GM21447 (cell line): ENCODE results near the gene GATA6.
"Not testable (repeated sequence)": the region's sequence is repeated elsewhere in the genome, so short reads cannot be mapped to it uniquely, and the experiment has no call there.

Experiments used
- ATAC-seq: cut with Tn5 transposase; IDR thresholded peaks from one replicate; pipeline ENCODE4 v1.9.1; 2021; ENCODE audit not compliant: unreplicated experiment

GATA6 gene

GRCh38 chr18:22203536-22204213, 34.3 kb downstream of the GATA6 start:
- ATAC-seq = no peak

GRCh38 chr18:22204214-22204536, 34.8 kb downstream of the GATA6 start:
- ATAC-seq = no peak

- no peak for ATAC-seq
Observed at GRCh38 chr18:22204996-22205395, 35.6 kb downstream of the GATA6 start.

GRCh38 chr18:22207021-22207758, 37.8 kb downstream of the GATA6 start:
- no peak for ATAC-seq

GRCh38 chr18:22210311-22210754, 40.9 kb downstream of the GATA6 start:
- no peak for ATAC-seq

- ATAC-seq = no peak
Observed at GRCh38 chr18:22211657-22212056, 42.3 kb downstream of the GATA6 start.

- no peak for ATAC-seq
Observed at GRCh38 chr18:22213333-22213973, 44.1 kb downstream of the GATA6 start.

- ATAC-seq = no peak
Observed at GRCh38 chr18:22214731-22215528, 45.5 kb downstream of the GATA6 start.

GRCh38 chr18:22218835-22219234, 49.4 kb downstream of the GATA6 start:
- no peak for ATAC-seq

- ATAC-seq = no peak
Observed at GRCh38 chr18:22219568-22220355, 50.4 kb downstream of the GATA6 start.

GRCh38 chr18:22220585-22220984, 51.2 kb downstream of the GATA6 start:
- not testable (repeated sequence) for ATAC-seq

- no peak for ATAC-seq
Observed at GRCh38 chr18:22221350-22221749, 52.0 kb downstream of the GATA6 start.

- ATAC-seq = no peak
Observed at GRCh38 chr18:22223254-22223964, 54.0 kb downstream of the GATA6 start.

- no peak for ATAC-seq
Observed at GRCh38 chr18:22223965-22224322, 54.6 kb downstream of the GATA6 start.

GRCh38 chr18:22224339-22224738, 55.0 kb downstream of the GATA6 start:
- no peak for ATAC-seq

GRCh38 chr18:22226801-22227200, 57.4 kb downstream of the GATA6 start:
- no peak for ATAC-seq

- no peak for ATAC-seq
Observed at GRCh38 chr18:22228976-22229375, 59.6 kb downstream of the GATA6 start.

GRCh38 chr18:22229456-22230124, 60.2 kb downstream of the GATA6 start:
- ATAC-seq = no peak

GRCh38 chr18:22230471-22230945, 61.1 kb downstream of the GATA6 start:
- ATAC-seq = no peak
